GM21360 (cell line): ENCODE measurements around the gene HTRA2.
A peak's percentile ranks its signal among the peaks of the same experiment; 100 is the strongest.

Experiments used
- ATAC-seq: cut with Tn5 transposase; IDR thresholded peaks from one replicate; pipeline ENCODE4 v1.9.1; 2021; ENCODE audit warnings: mild to moderate bottlenecking, moderate library complexity; ENCODE audit not compliant: unreplicated experiment

Gene HTRA2

GRCh38 chr2:74514368-74515270 is 15.1 kb upstream of the HTRA2 start, which contains the start of gene TLX2:
Gene TLX2 (plus strand): TSS chr2:74514450. CDS start chr2:74514807, 357 bp downstream.
- no peak for ATAC-seq

GRCh38 chr2:74515271-74515980 is 14.3 kb upstream of the HTRA2 start:
- ATAC-seq = no peak

- no peak for ATAC-seq
Observed at GRCh38 chr2:74515981-74516633, 13.6 kb upstream of the HTRA2 start.

- ATAC-seq = no peak
Observed at GRCh38 chr2:74516650-74517049, 13.1 kb upstream of the HTRA2 start.

DNA sequence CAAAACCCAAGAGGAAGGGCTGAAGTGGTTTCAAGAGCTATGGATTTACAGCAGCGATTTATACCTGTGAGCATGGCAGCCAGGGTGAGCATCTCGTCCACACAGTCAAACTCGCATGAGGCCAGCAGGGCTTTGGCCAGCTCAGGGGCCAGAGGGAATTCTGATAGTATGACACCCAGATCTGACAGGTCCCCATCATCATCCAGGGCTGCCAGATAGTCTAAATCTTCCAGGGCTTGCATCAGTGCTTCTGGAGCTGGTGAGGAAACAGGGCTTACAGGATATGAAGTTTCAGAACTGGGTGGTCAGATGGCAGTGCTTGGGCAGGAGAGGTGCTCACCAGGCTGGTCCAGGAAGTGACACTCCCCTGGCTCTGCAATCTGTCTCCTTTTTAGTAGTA is 7.2 kb upstream of the HTRA2 start:
- ATAC-seq = no peak

DNA sequence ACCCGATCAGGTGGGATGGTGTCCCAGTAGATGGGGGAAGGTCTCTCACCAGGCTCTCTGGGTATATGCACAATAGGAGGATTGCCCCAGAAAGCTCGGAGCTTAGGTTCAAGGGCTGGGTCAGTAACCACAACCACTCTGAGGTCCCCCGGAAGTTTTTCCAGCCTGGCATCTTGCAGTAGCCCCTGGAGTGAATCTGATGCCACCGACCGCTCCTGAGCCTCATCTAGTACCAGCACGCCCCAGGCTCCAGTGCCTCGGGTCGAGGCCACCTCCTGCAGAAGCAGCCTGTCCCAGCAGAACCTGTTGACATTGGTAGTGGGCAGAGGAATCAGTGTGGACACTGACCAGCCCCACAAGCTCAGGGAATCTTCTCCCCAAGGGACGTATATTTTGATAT is 5.7 kb upstream of the HTRA2 start:
- no peak for ATAC-seq

DNA sequence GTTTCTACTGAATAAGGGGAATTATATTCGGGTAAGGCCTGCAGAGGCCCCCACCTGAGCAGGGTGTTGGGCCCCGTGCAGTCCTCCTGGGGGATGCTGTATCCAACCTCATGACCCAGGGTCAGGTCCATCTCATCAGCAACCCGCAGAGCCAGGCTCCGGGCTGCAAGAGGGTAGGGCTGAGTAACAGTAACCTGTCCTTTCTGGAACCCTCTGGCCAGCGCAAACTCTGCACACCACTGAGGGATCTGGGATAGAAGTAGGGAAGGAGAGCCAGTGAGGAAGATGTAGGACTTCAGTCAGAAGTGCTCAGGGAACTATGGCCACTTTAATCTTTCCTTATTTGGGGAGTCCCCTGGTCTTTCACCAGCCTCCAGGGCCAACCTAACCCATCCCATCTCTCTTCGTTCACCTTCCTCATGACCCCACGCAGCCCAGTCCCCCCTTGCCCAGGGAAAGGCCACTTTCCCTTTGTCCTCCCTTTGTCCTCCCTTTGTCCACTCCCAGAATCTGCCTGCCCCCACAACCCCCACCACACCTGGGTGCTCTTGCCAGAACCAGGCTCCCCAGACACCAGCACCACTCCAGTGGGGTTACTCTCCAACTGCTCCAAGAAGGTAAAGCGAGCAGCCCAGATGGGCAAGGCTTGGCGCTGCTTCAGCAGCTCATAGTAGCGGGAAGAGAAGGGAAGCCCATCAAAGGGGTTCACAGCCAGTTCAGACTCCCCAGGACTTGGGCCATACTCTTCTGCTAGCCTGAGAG is 4.6 kb upstream of the HTRA2 start:
- no peak for ATAC-seq

- ATAC-seq = no peak
Observed at GRCh38 chr2:74525717-74526648, 3.8 kb upstream of the HTRA2 start, which contains the start of gene DQX1. Gene DQX1 (minus strand): TSS chr2:74526231. CDS start chr2:74525729, 502 bp downstream.

GRCh38 chr2:74526649-74527230 is 3.0 kb upstream of the HTRA2 start:
- no peak for ATAC-seq

DNA sequence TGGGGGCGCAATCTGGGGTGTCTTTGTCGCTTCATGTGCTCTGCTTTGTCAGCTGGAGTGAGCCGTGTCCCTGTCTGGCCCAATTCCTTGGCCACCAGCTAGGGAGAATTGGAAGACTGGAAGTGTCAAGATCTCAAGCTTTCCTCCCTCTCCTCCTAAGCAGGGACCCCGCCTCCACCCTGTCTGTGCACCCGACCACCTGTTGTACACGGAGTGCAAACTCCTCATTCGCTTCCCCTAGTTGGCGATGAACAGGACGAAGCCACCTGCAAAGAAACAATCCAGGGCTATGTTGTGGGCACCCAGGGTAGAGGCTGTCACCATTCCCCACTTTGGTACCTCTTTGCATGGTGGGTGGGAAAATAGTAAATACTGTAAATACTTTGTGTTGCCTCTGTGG is 2.0 kb upstream of the HTRA2 start:
- no peak for ATAC-seq

DNA sequence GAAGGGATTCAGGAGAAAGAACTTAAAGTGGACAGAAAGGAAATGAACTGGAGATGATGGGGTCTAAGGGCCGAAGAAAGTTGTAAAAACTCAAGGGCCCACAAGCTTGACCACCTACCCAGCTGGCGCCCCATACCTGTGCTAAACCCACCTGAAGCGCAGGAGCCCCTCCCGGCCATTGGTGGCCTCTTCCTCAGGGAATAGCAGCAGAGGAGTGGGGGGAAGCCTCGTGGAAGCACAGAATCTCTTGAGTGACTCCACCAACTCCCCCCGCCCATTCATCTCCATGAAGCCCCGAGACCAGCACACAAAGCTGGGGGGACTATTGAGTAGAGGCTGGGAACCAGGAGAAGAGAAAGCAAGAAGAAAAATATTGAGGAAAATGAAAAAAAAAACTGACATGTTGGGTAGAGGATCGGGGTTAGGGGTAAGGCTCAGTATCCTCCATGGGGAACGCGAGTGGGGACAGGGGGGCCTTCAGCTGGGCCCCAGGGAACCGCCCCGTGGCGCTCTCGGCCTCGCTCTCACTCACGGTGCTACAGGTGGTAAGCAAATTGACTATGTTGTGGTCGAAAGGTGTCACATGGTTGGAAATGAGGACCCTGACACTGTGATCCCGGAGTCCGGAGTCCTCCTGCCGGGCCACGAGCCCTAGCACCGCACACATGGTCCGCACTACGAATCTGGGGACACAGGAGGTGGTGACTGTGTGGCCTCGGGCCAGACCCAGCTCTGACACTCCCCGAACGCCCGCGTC is 955 bp upstream of the HTRA2 start:
- peak; percentile 4 for ATAC-seq

GRCh38 chr2:74530239-74531187 is 780 bp downstream of the HTRA2 start:
- peak; percentile 16 for ATAC-seq

GRCh38 chr2:74531666-74532065 is 1.9 kb downstream of the HTRA2 start:
- no peak for ATAC-seq

DNA sequence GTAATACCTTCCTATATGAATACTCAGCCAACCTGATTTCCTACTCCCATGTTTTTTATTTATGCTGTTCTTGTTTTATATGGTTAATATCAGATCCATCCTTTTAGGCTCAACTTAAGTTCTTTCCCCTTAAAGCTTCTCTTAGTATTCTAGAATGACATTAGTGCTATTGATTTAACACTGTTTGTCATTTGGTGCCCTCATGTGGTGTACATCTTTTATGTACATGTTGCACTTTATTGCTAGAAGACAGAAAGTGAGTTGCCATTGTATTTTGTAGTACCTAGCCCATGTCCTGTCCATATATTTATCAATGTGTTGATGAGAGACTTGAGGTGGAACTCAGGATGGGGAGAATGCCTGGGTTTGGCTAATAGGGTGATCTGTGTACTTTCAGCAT is 2.5 kb downstream of the HTRA2 start:
- no peak for ATAC-seq

DNA sequence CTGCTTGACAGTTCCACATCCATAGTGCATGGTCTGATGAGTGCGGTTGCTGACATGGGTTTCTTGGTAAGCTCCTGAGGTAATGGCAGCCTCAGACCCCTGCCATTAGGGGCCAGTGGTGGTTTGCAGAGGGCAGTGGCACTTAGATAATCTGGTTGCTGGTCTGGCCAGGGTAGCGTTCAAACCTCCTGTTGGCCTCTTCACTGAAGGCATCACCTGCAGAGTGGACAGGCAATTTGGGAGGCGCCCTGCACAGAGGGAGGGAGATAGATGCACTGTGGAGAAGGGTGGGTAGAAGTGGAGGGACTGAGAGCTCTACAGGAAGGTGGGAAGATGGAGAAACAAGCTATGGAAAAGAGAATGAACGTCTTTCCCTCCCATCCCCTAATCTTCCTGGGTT is 3.7 kb downstream of the HTRA2 start:
- no peak for ATAC-seq

GRCh38 chr2:74534411-74534810 is 4.7 kb downstream of the HTRA2 start:
- no peak for ATAC-seq

DNA sequence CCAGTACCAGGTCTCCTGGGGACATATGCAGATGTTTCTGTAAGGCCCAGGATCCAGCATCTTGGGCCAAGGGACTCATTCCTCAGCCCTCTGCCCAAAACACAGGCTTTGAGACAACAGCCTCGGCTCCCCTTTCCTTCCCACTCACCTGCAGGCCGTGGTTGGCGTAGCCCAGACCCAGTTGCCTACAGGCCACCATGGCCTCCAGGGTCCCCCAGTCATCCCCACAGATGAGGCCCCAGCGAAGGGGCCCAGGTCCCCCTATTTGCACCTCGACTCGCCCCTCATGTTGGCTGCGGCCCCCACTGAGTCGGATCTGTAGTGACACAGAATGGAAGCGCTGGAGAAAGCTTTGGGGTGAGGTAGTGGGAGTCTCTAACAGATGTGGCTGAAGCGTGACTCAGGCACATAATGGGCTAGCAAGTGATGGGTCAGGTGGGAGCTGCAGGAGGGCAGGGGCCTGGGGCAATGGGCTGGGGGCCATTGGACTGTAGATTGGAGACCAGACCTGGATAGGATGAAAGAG is 5.8 kb downstream of the HTRA2 start:
- ATAC-seq = no peak
